ENCODE measurements around the gene CMTM1.

GRCh38 chr16:66568355-66568754 is 2.1 kb downstream of the CMTM1 start:
- no peak for TF ChIP-seq POLR2A (IDR thresholded peaks at IDR 0.05)
- no peak for TF ChIP-seq CTCF (IDR thresholded peaks at IDR 0.05)

Data from sigmoid colon (tissue), 3 donors.